Heart right ventricle (tissue), 16 donors: ENCODE measurements around the gene TRIM13. TPM values are rescaled to one million over a fixed set of nuclear protein-coding genes. Genes with fewer than 3 reads are reported as not detected.

Experiments used
- ATAC-seq, 8 donors: fragments of 200-7000 bp; cut with Tn5 transposase; one replicate each; pipeline ENCODE4 v1.9.1; 2020; ENCODE audit warnings: mild to moderate bottlenecking in 8 of 8, moderate library complexity in 8 of 8, moderate number of reproducible peaks in 1 of 8
- DNase-seq, 2 donors: peaks; one replicate each; pipeline ENCODE4 v3.0.0-alpha.2; 2020
- H3K27ac ChIP-seq, 10 donors: fragments of 200-600 bp; sonication (generic) in 2 of 10; one replicate each; pipeline versions ENCODE4 v1.5.0 to v1.8.0; 2020 to 2022; ENCODE audit warnings: mild to moderate bottlenecking in 3 of 10
- H3K27me3 ChIP-seq, 7 donors: fragments of 200-600 bp; one replicate each; pipeline ENCODE4 v1.8.0; 2021 to 2022; ENCODE audit warnings: mild to moderate bottlenecking in 2 of 7
- H3K36me3 ChIP-seq, 9 donors: fragments of 200-600 bp; sonication (generic) in 1 of 9; one replicate each; pipeline versions ENCODE4 v1.5.0 to v1.8.0; 2020 to 2022; ENCODE audit warnings: mild to moderate bottlenecking in 2 of 9
- H3K4me1 ChIP-seq, 9 donors: fragments of 200-600 bp; sonication (generic) in 1 of 9; one replicate each; pipeline versions ENCODE4 v1.5.0 to v1.8.0; 2020 to 2022; ENCODE audit warnings: mild to moderate bottlenecking in 4 of 9
- H3K4me3 ChIP-seq, 10 donors: fragments of 200-600 bp; sonication (generic) in 2 of 10; one replicate each; pipeline versions ENCODE4 v1.5.0 to v1.8.0; 2020 to 2022; ENCODE audit warnings: mild to moderate bottlenecking in 7 of 10, moderate library complexity in 2 of 10
- H3K9me3 ChIP-seq, 11 donors: fragments of 200-600 bp in 10 of 11; sonication (generic) in 2 of 11; one replicate each; pipeline versions ENCODE4 v1.5.0 to v1.8.0; 2013 to 2022; ENCODE audit warnings: mild to moderate bottlenecking in 2 of 11, control low read depth in 1 of 11, moderate library complexity in 1 of 11
- CTCF ChIP-seq, 9 donors: fragments of 200-600 bp; sonication (generic) in 2 of 9; IDR thresholded peaks; one replicate each; pipeline versions ENCODE4 v1.5.0 to v1.8.0; 2021 to 2022; ENCODE audit warnings: antibody characterized with exemption in 9 of 9, mild to moderate bottlenecking in 5 of 9, moderate library complexity in 1 of 9
- WGBS, 2 donors: extraction: QIAGEN DNeasy Blood & Tissue Kit; methylation state at CpG; one replicate each; pipeline ENCODE4 v1.1.7; 2013; ENCODE audit warnings: inconsistent platforms in 1 of 2; 5-methylcytosine and 5-hydroxymethylcytosine counted together
- intact Hi-C, 10 donors: fragments of 100-400 bp; cut with DNase I; formaldehyde crosslinking; loops; one replicate each; pipeline versions ENCODE4 v1.11.1 to v1.14.2; 2022
- polyA plus RNA-seq, 2 donors: library from polyadenylated mRNA; stranded (reverse); fragments of 200-250 nt; gene quantifications; one replicate each; pipeline ENCODE4 v1.2.3, GENCODE V29; 2013
- total RNA-seq, 10 donors: library from RNA; stranded (reverse); fragmentation: NEBNext Ultra II Directional in 3 of 10; extraction: Animal tissue kit (Norgen Biotek cat#: 25700) in 3 of 10; gene quantifications; one replicate each; pipeline versions ENCODE4 v1.2.1 to v1.2.4, GENCODE V29; 2021 to 2023
- donor health status: Arrhythmogenic right ventricular cardiomyopathy.
- donor health status: ischemic (EF 13 %, LVEDD 7.1; RV severe dilation, severe dysfunction).
- donor health status: healthy with polysubstance abuse.
- donor health status: DM: no; HTN: yes; CAD: no.
- donor health status: DM: no; HTN: no; CAD: no.
- donor health status: ischemic (EF 25% LVEDD 6.9; RV normal size, moderate dysfunction).
- donor health status: ischemic (EF 25% LVEDD 5.7; RV mildly dilated, moderate dysfunction).
- donor health status: healthy.
- donor health status: DM: yes; HTN: yes; CAD: no.
- donor health status: Ischemic cardiomyopathy.
- donor health status: ischemic (EF 35%, LVEDD 5.7; RV mildly dilated, moderate dysfunction).
- donor health status: nonischemic (EF 11% LVEDD 7.7; RV severe dilation, severe dysfunction).
- donor health status: DM: yes; HTN: yes; CAD: no.
- donor health status: PGD.
- donor health status: ischemic (EF 29% LVEDD 5.4; RV normal size, mild dysfunction).
- donor health status: nonischemic (EF 23%, LVEDD 6.1; RV moderate dilation, normal function).

The TRIM13 gene
- total and polyA plus RNA-seq, 12 donors: 9.7 to 26.9 (median 19.1) TPM

- intact Hi-C loops: no loop called here
- H3K4me1 ChIP-seq: peaks cover 0 to 27% (median 6%) of the 10 kb centered on the region in 9 donors
- ATAC-seq: no peak
- H3K27ac ChIP-seq: no peak overlapping the region
- H3K4me3 ChIP-seq: no peak overlapping the region
- WGBS, 2 donors: 95 to 96% methylated on average over 3 of the region's 3 CpGs
- no peak for DNase-seq
- H3K27me3 ChIP-seq: no peaks in the 10 kb centered on the region
- no peaks in the 10 kb centered on the region for H3K9me3 ChIP-seq
- no peak for TF ChIP-seq CTCF (IDR thresholded peaks at IDR 0.05)
- H3K36me3 ChIP-seq: peaks cover 0 to 16% (median 0%) of the 10 kb centered on the region in 9 donors
Observed at GRCh38 chr13:50030315-50030714, 33.5 kb downstream of the TRIM13 start.

- Histone ChIP-seq H3K4me1 (peaks cover 0 to 12% (median 0%) of the 10 kb centered on the region in 9 donors), H3K4me3 (no peak overlapping the region), H3K9me3 (no peaks in the 10 kb centered on the region), H3K36me3 (peaks cover 0 to 13% (median 0%) of the 10 kb centered on the region in 9 donors), H3K27me3 (no peaks in the 10 kb centered on the region), H3K27ac (no peak overlapping the region)
- intact Hi-C loops: no loop called here
- TF ChIP-seq CTCF (IDR thresholded peaks at IDR 0.05): no peak
- DNase-seq (no peak), ATAC-seq (no peak)
Observed at GRCh38 chr13:50033725-50034124, 36.9 kb downstream of the TRIM13 start.

GRCh38 chr13:50037788-50038187, 40.9 kb downstream of the TRIM13 start:
- no peaks in the 10 kb centered on the region for H3K9me3 ChIP-seq
- H3K4me1 ChIP-seq: peaks cover 0 to 12% (median 0%) of the 10 kb centered on the region in 9 donors
- intact Hi-C loops: loop anchor here in 1 of 10 donors (5.0 kb wide), 1 partner anchor 700 kb away; no protein-coding TSS in a partner anchor
- H3K27ac ChIP-seq: no peak overlapping the region
- H3K36me3 ChIP-seq: peaks cover 0 to 49% (median 0%) of the 10 kb centered on the region in 9 donors
- DNase-seq (no peak), ATAC-seq (no peak)
- H3K4me3 ChIP-seq: no peak overlapping the region
- no peaks in the 10 kb centered on the region for H3K27me3 ChIP-seq
- no peak for TF ChIP-seq CTCF (IDR thresholded peaks at IDR 0.05)

- Histone ChIP-seq H3K36me3 (peaks cover 0 to 53% (median 0%) of the 10 kb centered on the region in 9 donors), H3K27me3 (no peaks in the 10 kb centered on the region), H3K4me1 (peaks cover 0 to 11% (median 0%) of the 10 kb centered on the region in 9 donors), H3K27ac (no peak overlapping the region), H3K9me3 (no peaks in the 10 kb centered on the region), H3K4me3 (no peak overlapping the region)
- WGBS, 2 donors: 98 to 99% methylated on average over 6 of the region's 6 CpGs
- no peak for ATAC-seq
- no peak for TF ChIP-seq CTCF (IDR thresholded peaks at IDR 0.05)
- no peak for DNase-seq
- intact Hi-C loops: loop anchor here in 1 of 10 donors (5.0 kb wide), 1 partner anchor 699 kb away; no protein-coding TSS in a partner anchor
Observed at GRCh38 chr13:50038266-50038665, 41.4 kb downstream of the TRIM13 start.
